Coronary artery (tissue), 2 donors: ENCODE results near the gene CYSLTR2.
A peak's percentile ranks its signal among the peaks of the same experiment; 100 is the strongest.

Experiments
- DNase-seq: peaks from one replicate; pipeline ENCODE4 v3.0.0-alpha.2; 2017; ENCODE audit warnings: low spot score
- H3K27ac ChIP-seq, 2 donors: fragments of 200-600 bp; sonication (generic); one replicate each; pipeline ENCODE4 v1.5.1; 2016 to 2019
- H3K4me3 ChIP-seq: fragments of 200-600 bp; sonication (generic); 2 replicates; pipeline ENCODE4 v1.5.1; 2016; ENCODE audit warnings: mild to moderate bottlenecking, moderate library complexity
- CTCF ChIP-seq: fragments of 200-600 bp; sonication (generic); IDR thresholded peaks from one replicate; pipeline ENCODE4 v1.5.1; 2019; ENCODE audit warnings: antibody characterized with exemption

The CYSLTR2 gene

DNA sequence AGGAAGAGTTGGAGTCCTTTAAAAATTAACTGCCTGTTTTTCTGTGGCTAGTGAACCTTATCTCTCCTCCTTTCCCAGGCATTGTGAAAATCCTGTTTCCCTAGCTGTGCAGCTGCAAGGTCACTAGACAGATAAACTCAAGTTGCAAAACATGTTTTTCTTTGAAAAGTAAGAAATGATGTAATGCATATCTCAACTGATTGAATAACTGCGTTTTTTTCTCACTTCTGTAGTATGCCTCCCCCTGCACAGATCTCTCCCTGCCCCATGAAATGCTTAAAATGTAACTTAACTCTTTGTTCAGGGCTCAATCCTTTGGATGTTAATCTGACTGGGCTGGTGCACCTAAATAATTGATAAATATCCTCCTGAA is 27.7 kb upstream of the CYSLTR2 start:
- TF ChIP-seq CTCF = no peak
- no peak for DNase-seq
- Histone ChIP-seq H3K27ac (peak overlapping the region; percentile 5 to 68), H3K4me3 (peak overlapping the region; percentile 28)

- no peak for TF ChIP-seq CTCF
- Histone ChIP-seq H3K27ac (peak overlapping the region in 1 of 2 donors; percentile 68), H3K4me3 (no peak overlapping the region)
- no peak for DNase-seq
These were observed 26.8 kb upstream of the CYSLTR2 start for GRCh38 chr13:48626726-48627451.

GRCh38 chr13:48629277-48629676 is 24.5 kb upstream of the CYSLTR2 start:
- peak overlapping the region in 1 of 2 donors; percentile 55 for H3K27ac ChIP-seq
- no peak overlapping the region for H3K4me3 ChIP-seq
- DNase-seq = no peak
- TF ChIP-seq CTCF = no peak

GRCh38 chr13:48630291-48630690 is 23.4 kb upstream of the CYSLTR2 start:
- peak overlapping the region in 1 of 2 donors; percentile 55 for H3K27ac ChIP-seq
- no peak for DNase-seq
- no peak overlapping the region for H3K4me3 ChIP-seq
- no peak for TF ChIP-seq CTCF

GRCh38 chr13:48630773-48631172 is 23.0 kb upstream of the CYSLTR2 start:
- Histone ChIP-seq H3K4me3 (no peak overlapping the region), H3K27ac (peak overlapping the region in 1 of 2 donors; percentile 55)
- no peak for DNase-seq
- TF ChIP-seq CTCF = no peak

- no peak for TF ChIP-seq CTCF
- DNase-seq = no peak
- H3K27ac ChIP-seq = peak overlapping the region; percentile 11 to 55
- H3K4me3 ChIP-seq = no peak overlapping the region
These were observed 22.3 kb upstream of the CYSLTR2 start for GRCh38 chr13:48631441-48631840.

DNA sequence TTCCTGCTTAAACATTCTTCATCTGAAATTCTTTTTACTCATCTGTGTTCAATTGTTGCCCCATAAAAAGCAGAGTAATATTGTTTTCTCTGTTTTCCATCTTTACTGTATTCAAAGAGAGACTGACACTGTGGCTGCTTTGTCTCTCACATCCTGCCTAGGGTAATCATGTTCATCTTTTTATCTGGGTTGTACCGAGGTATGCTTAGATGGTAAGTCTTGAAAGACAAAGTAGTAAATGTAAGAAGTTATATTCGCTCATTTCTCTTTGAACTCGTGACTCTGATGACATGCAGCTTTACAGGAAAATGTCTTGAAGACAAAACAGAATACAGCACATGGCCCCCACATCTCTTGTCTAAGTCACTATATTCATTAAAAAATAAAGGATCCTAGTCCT is 20.0 kb upstream of the CYSLTR2 start:
- Histone ChIP-seq H3K27ac (no peak overlapping the region), H3K4me3 (no peak overlapping the region)
- TF ChIP-seq CTCF = no peak
- no peak for DNase-seq
